HTR-8/SVneo (cell line): ENCODE data around the gene FABP1.

ENCODE experiments used
- DNase-seq: peaks from one replicate; pipeline ENCODE4 v3.0.0; 2011; ENCODE audit warnings: low spot score, mixed read lengths; ENCODE audit not compliant: insufficient read length
- FAIRE-seq: peaks from 2 replicates; lab custom pipeline; 2011; peaks lifted over from hg19 to GRCh38; lab: Jason Lieb, UNC

FABP1 gene

DNA sequence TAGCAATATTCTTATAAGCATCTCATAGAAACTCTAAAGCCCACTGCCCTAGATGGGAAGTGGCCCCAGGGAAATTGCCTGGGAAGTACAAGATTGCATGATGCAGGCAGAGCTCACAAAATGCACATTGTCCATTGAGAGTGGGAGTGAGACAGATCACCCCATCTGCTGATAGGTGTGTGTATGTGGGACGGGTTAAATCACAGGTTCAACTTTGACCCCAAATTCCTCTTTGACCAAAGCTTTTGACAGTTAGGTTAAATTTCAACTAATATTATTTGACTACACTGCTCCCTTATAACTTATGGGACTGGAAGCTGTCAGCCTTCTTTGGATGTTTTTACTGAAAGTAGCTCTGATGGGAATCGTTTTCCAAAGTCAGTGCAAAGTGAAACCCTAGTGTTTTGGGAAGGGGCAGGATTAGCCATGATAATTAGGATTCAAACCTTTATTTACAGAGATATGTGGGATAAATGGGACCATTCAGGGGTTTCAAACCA is 11.4 kb upstream of the FABP1 start:
- DNase-seq (no peak), FAIRE-seq (no peak)

DNA sequence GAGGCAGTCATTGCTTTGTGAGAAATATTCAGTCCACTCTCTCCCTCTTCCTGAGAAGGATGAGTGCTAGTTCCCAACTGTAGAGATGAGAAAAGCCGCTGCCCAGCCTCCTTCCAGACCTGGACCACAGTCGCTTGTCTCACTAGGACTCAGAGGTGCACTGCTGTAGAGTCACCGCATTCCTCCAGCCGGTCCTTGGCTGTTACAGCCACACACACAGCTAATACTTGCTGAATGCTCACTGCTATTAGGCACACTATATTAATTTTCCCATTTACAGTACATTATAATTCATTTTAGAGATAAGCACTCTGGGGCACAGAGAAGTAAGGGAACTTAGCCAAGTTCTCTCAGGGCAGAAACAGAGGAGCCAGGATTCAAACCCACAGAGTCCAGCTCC is 10.0 kb upstream of the FABP1 start:
- FAIRE-seq, result no peak
- DNase-seq, result no peak

DNA sequence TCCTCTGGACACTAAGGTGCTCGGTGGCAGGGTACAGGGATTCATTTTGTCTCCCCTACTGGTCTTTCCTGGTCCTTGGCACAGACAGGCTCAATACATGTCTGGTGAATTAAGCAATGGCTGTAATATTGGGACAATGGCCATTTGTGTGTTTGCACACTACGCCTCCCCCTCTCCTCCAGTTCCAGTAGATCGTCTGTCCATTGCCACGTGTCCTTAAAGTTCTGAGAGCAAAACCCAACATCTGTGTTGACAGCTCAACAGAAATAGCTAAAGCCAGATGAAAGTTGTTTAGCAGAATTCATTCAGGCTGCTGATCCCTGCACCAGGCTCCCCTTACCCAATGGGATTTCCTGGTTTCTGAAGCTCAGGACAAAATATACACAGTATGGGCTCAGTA is 9.0 kb upstream of the FABP1 start:
- DNase-seq (no peak), FAIRE-seq (no peak)

DNA sequence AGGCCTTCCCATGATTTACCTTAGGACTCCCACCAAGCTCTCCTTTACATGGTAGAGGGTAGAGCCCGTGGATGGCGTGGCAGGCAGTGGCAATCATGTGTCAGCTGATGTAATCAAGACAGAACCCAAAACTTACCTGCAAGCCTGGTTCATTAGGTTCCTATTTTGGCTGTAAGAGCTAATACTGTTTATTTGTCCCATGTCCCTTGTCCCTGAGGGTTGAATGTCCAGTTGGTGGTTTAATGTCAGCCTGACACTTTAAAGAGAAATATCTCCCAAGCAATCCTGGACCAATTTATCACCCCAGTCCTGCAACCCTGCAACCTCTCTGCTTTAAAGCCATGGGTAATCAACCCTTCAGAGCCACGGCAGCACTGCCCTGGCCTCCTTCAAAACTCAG is 6.0 kb upstream of the FABP1 start:
- DNase-seq (no peak), FAIRE-seq (no peak)

DNA sequence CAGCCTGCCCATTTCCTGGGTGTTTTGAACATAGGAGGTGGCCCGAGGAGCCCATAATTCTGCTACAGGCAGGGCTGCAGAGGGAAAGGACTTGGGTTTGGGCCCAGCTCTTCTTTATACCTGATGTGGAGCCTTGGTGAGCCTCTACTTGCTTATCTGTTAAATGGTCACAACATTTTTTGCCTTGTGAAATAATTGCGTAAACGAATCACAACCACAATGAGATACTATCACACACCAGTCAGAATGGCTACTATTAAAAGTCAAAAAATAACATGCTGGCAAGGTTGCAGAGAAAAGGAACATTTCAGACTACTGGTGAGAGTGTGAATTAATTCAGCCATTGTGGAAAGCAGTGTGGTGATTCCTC is 4.1 kb upstream of the FABP1 start:
- DNase-seq, result no peak
- FAIRE-seq, result no peak

DNA sequence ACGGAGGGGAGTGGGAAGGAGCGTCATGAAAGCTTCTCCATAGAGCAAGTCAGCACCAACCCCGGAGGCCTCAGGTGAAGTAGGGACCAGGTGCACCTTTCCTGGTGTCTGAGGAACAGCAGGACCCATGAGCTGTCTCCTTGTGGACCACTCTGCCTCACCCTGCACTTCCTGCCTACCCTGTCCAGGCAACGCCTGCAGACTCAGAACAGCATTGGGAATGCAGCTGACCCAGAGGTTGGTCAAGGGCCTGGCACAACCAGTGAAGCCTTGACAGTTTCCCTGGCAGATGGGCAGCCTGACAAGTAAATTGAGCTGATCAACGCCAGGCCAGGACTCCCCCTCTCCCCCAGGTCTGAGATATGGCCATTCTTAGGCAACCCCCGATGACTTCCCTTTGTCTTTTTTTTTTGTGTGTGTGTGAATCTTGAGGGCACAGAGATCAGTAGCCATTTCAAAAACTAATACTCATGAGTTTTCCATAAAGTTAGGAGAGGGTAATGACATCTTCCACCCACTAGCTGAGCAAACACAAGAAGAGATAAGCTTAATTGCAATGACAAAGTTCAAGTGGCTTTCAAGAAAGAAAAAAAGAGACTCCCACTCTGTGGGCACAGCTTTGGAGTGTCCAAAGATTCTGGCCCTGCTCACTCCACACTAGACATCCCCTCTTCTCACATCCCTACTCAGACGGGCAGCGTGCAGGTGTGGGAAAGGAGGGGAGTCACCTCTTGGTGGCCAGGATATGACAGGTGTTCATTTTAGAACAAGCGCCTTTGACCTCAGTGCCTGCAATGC is 3.5 kb upstream of the FABP1 start:
- no peak for DNase-seq
- FAIRE-seq, result no peak

DNA sequence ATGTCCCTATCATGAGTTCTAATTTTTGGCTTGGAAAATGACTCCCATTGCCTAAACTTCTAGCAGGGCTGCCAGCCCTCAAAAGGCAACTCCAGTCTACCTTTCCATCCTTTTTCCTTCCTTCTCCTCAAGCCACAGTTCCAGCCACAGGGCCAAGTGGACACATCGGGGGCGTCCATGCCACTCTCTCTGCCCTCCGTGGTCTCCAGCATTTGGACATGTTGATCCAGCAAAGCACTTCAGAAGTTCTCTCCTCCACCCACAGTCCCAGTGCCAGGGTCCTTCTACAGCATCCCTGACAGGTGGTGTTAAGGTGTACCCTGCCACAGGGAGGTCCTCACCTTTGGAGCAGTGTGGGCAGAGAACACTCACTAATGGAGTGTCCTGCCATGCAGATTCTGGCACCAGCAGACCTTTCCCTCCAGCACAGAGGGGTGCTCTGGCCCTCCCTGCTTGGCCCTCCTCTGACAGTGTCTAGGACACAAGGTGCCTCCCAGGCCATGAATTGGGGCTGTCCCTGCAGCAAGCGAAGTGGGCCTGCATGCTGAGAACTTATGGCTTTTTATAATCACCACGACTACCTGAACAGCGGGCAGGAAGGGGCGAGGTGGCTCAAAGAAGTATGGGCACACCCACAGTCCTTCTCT is 1.6 kb upstream of the FABP1 start:
- DNase-seq, result no peak
- no peak for FAIRE-seq

DNA sequence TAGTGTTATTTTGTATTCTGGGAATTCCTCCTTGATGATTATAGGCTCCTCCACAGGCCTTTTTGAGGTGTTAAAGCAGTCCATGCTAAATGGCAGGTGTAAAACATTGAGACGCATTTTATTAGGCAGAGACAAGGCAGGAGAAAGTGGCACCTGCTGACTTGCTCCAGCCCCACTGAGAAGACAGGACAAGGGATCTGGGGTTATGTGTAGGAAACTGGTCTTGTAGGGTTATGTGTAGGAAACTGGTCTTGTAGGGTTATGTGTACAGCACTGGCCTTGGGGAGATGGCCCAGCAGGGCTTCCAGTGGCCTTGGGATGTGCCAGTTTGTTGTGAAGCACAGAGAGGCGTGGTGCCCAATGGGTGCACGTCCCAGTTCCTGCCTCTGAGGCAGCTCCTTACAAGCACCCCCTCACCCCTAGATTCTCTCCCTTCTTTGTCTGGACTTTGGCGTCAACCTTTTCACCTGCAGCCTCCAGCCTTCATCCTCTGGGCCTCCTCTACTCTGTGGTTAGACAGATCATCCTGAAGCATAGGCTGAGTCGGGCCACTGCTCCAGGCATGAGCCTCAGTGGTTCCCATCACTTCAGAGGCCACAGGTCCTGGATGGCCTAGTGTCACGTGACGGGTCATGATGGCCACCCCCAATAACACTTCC is 921 bp upstream of the FABP1 start:
- FAIRE-seq, result no peak
- no peak for DNase-seq

DNA sequence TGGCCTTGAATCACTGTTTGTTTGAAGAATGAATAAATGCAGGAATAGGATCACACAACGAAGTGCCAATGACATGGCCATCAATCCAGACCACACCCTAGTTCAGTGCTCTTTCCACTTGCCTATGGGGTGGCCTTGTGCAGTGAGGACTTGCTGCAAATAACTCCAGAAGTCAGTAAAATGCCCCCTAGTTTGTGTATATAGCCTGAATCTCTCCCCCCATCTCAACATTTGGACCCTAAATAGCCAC is 299 bp downstream of the FABP1 start:
- FAIRE-seq, result no peak
- DNase-seq, result no peak

DNA sequence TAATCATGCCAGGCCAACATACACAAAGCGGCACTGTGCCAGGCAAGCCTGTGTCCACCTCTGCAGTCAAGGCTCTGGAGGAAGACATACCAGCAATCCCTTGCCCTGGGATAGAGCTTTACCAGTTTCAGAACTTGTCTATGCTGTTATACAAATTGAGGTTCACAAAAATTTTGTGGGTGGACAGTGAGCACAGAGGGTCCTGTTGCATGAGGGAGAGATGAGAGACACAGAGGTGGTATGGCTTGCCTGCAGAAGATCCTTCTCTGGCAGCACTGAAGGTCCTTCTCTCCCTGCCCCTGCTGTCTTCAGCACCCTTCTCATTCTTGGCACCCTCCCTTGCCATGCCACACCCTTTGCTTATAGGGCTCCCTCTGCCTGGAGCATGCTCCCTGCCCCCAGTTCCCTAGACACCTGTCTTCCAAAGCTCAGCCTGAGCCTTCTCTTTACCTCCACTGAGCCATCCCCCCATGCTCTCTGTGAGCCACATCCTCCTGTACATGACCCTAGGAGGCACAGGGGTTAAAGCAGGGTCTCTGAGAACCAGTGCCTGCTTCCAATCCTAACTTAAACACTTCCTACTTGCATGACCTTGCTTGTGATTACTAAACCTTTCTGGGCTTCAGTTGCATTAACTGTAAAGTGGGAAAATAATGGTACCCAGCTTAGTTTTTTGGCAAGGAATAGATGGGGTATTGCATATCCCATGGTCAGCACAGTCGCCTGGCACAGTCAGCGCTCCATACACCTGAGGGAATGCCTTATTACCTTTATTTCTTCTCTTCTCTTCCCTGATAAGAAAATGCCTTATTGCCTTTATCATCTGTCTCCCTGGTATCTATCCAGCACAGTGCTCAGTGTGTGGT is 857 bp downstream of the FABP1 start:
- DNase-seq (no peak), FAIRE-seq (peak; percentile 57)

DNA sequence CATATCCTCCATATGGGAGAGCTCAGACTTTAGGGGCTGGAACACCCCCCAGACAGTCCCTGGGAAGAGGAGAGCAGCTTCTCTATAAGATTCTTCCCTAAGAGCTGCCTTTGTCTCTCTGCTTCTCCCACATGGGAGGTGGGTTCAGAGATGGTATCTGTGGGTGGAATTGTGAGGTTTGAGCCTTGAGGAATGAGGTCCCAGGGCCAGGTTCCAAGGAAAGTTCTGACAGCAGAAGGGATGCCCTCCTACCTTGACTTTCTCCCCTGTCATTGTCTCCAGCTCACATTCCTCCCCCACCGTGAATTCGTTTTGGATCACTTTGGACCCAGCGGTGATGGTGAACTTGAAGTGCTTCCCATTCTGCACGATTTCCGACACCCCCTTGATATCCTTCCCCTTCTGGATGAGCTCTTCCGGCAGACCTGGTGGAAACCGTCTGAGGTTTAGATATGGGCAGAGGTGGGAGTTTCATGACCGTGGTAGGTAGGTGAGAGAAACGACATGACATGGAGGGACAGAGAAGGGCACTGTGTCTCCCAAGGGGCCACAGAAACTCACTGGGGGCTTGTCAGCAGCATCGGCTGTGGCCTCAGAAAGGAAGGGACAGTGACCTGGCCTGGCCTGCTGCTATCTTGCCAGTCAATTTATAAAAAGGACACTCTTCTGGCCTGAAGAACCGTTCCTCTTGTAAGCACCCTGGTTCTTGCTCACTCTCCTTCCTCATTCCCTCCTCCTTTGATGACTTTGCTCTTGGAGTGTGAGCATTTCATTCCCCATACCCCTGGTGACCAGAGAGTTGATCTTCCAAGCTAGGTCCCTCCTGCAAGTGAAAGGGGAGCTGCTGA is 1.7 kb downstream of the FABP1 start:
- no peak for FAIRE-seq
- DNase-seq, result no peak

DNA sequence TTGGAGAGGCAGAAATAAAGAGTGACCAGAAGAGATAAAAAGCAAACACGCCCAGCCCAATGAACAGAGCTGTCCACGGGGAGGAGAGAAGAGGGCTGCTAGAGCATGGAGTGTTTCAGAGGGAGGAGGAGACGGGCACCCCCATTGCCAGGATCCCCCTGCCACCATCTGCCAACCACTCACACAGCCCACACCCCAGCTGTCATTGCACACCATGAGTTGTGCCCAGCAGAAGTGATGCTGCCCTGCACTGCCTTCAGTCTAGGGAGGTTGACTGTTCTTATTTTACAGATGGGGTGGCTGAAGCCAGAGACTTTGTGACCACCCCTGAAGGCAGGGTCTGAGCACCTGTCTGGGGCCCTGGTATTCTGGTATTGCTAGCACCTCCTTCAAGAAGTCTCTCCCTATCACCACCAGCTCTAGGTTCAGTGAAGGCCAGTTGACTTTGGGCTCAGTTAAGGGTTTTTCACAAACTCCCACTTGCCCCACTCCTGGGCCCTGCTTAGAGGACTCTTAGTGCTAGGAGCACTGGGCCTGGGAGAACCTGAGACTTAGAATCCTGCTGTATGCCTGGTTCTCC is 2.4 kb downstream of the FABP1 start:
- DNase-seq (no peak), FAIRE-seq (no peak)

DNA sequence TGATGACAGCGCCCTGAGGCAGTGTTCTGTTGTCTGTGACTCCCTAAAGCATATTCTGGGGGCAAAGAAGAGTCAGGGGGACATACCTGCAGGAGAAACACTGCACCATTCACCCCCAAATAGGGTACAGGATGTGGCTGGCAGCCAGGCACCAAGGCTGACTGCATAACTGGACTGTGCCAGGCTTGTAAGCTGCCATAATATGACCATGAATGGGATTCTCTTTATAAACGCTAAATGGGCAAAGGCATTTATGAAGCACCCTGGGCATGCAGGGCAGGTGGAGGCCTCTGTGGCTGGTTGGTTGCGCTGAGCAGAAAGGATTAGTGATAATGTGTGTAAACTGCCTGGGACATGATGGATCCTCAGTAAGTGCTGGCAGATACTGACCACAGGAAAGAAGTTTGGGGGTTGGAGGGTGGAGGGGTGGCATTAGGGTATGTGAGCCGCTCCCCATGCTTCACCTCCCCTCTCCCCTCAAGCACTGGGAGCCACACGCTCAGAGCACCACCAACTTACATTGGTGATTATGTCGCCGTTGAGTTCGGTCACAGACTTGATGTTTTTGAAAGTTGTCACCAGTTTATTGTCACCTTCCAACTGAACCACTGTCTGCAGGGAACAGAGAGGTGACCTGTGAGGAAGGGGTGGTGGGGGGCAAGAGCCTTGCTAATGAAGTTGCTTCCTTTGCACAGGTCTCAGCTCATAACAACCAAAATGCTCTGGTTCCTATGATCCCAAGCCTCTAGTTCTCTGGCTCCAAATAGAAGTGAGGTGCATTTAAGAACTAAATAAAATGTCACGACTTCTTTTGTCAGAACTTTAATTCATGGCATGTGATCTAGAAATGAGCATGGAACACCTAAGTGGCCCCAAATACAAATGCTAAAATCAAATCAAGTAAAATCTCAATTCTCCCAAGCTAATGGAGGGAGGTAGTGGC is 3.6 kb downstream of the FABP1 start:
- DNase-seq, result no peak
- FAIRE-seq, result no peak

DNA sequence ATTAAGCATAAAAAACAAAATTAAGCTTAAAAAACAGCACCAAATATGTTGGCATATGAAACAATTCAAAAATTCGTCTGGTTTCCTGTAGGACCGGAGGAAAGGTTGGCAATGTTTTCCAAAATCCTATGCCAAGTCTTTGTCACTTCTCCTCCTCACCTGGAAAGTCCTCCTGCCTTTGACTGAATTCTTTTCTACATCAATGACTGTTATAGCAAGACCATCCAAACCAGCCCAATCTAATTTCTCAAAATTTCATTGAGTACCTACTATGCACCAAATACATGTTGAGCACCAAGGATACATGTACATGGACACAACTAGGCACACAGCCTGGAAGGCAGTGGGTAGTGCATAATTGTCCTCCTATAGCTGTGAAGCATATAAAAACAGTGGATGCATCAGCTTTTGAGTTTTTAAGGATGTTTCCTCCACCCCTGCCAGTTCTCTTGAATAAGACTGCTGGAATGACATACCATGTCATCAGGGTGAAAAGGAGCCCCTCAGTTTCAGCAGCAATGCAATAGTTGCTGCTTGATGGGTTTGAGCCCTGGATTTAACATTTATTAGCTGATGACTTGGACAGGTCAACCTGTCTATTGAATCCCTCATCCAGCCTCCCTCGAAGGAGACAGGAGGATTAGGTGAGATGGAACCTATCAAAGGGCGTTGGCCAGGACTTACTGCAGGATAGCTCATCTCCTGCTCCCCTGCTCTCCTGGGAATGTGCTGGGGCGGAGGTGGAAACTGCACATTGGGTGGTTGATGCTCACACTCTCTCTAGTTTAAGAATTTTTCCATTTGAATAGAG is 4.5 kb downstream of the FABP1 start:
- FAIRE-seq, result no peak
- DNase-seq, result no peak

DNA sequence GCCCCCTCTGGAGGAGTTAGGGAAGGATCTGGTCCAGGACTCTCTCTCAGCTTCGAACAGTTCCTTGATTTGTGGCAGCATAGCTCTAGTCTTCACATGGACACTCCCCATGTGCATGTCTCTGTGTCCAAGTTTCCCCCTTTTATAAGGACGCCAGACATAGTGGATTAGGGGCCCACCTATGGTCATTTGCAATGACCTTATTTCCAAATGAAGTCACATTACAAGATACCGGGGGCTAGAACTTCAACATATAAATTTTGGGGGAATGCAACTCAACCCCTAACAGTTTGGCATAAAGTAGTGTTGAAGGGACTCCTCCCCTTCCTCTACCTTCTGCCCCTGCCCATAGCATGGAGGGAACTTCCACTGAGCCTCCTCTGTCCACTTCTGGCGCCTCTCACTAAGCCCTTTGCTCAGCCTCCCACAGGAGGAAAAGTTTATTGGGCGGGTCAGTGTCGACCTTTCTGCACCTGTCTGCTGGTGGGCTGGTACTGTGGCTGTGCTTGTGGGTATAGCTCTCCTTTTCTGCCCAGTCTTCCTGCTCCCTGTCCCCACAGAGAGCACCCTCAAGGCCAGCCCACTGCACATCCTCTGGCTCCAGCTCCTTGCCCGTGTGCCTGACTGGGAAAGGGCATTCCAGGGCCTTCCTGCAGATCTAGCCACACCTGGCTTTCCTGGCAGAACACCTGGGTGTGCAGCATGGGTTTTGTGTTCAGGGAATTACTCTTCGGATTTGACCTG is 5.5 kb downstream of the FABP1 start:
- DNase-seq (no peak), FAIRE-seq (no peak)

DNA sequence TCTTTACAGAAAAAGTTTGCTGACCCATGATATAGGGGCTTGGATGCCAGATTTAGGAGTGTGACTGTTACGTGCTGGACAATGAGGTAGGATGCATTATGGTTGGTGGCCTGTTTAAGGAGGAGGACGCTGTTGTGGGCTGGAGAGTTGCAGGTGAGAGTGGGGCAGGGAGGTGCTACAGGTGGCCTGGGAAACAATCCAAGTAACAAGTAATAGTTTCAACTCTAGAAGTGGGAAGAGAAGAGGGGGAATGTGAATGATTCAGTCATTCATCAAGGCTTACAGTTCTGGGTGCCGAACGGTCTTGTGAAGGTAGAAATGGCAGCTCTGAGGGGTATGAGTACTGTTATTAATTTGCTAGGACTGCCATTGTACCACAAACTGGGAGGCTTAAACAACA is 6.2 kb downstream of the FABP1 start:
- FAIRE-seq (peak; percentile 9), DNase-seq (no peak)

DNA sequence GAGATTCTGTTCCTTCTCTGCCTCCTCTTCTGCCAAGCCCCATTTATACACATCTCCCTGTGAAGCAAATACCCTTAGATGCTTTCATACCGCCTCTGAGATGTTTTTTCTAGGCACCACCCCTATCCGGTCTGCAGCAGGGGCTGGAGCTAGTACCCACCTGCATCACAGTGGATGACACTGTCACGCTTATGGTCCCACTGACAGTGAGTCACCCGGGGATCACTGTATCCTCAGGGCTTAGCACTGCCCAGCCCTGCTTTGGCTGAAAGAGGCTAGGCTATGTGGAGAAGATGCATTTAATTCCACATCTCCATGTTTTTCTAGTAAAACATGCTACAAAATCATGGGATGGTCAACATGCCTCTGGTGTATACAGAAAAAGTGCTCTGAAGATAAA is 9.9 kb downstream of the FABP1 start:
- no peak for DNase-seq
- FAIRE-seq, result no peak
